DMS53 treated with DMSO at 0.1 percent for 48 hours (cell line): ENCODE results near the gene BPIFA2.
"Not testable (repeated sequence)": the region's sequence is repeated elsewhere in the genome, so short reads cannot be mapped to it uniquely, and the experiment has no call there.

Experiments used
- DNase-seq: peaks from one replicate; lab custom pipeline; 2025; ENCODE audit not compliant: unreplicated experiment; lab: John Stamatoyannopoulos, UW

BPIFA2 gene

DNA sequence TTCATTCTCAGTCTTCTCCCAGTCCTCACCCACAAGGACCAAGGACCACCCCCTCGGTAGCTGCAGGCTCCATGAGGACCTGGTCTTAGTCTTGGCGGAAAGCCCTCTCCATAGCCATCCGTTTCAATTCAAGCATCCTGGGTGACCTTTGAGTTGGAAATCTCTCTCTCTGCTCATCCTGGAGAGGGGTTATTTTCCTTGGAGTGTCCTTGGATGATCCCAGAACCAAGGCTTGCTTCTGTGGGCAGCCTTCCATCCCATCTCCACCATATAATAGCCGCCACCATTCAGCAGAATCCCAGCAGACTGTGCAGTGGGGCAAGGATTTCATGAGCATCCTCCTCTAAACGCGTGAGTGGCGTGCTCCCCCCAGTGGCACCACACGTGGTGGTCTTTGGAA is at the start of gene BPIFA2:
TSS of gene BPIFA2 (plus strand) at position 301 of the 400 bp plus-strand sequence. CDS start 987 bp downstream, outside the sequence.
- no peak for DNase-seq

GRCh38 chr20:33119725-33120720 is 47.9 kb upstream of the BPIFA2 start:
- DNase-seq = no peak

GRCh38 chr20:33120934-33121333 is 47.0 kb upstream of the BPIFA2 start:
- no peak for DNase-seq

DNA sequence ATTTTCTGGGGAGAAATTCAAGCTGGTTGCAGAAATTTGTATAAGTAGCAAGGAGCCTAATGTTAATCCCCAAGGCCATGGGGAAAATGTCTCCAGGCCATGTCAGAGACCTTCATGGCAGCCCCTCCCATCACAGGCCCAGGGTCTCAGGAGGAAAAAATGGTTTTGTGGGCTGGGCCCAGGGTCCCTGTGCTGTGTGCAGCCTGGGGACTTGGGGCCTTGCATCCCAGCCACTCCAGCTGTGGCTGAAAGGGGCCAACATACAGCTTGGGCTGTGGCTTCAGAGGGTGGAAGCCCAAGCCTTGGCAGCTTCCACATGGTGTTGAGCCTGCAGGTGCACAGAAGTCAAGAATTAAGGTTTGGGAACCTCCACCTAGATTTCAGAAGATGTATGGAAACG is 45.7 kb upstream of the BPIFA2 start:
- DNase-seq = not testable (repeated sequence)

- no peak for DNase-seq
These were observed 43.7 kb upstream of the BPIFA2 start for GRCh38 chr20:33124261-33124660.

DNA sequence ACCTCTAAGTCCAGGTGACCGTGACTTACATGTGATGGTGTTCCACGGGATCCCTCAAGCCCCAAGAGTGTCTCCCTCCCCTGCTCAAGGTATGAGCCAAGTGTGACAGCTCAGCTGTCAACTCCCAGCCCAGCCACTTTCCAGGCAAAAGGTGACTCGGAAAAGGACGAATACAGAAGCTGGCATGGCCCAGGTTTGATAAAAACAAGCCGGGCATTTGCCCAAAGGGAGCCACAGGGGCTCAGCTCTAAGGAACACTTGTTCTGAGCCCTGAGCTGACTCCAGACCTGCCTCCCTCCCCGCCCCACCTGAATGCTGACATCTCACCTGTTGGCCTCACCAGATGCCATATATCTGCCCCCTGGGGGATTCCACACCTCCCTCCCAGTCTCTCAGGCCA is 43.0 kb upstream of the BPIFA2 start:
- no peak for DNase-seq

- no peak for DNase-seq
These were observed 42.0 kb upstream of the BPIFA2 start for GRCh38 chr20:33125983-33126382.

DNA sequence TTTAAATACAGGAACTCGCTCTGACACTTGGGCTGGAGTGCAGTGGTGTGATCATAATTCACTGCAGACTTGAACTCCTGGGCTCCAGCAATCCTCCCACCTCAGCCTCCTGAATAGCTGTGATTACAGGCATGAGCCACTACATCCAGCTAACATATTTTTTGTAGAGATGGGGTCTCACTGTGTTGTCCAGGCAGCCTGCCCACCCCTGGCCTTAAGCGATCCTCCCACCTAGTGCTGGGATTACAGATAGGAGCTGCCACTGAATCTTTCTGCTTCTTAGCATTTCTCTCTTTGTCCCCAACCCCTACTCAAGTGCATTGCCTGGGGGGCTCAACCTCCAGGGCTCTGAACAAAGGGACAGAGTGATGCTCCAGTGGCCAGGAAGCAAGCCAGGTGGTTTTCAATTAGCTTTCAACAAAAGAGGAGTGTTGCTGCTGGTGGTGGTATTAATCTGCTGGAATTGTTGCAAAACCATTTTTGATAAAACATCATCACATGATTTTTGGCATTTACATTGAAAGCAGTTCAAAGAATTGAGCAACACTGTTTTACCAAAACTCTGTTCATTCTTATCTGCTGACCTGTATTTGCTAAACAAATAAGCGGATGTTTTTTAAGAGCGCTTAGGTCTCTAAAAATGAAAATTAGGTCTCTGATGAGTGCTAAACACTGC is 40.4 kb upstream of the BPIFA2 start:
- no peak for DNase-seq

GRCh38 chr20:33130568-33131061 is 37.3 kb upstream of the BPIFA2 start:
- no peak for DNase-seq

- DNase-seq = no peak
These were observed 35.9 kb upstream of the BPIFA2 start for GRCh38 chr20:33131949-33132473.

- DNase-seq = no peak
These were observed 35.2 kb upstream of the BPIFA2 start for GRCh38 chr20:33132513-33133372.

DNA sequence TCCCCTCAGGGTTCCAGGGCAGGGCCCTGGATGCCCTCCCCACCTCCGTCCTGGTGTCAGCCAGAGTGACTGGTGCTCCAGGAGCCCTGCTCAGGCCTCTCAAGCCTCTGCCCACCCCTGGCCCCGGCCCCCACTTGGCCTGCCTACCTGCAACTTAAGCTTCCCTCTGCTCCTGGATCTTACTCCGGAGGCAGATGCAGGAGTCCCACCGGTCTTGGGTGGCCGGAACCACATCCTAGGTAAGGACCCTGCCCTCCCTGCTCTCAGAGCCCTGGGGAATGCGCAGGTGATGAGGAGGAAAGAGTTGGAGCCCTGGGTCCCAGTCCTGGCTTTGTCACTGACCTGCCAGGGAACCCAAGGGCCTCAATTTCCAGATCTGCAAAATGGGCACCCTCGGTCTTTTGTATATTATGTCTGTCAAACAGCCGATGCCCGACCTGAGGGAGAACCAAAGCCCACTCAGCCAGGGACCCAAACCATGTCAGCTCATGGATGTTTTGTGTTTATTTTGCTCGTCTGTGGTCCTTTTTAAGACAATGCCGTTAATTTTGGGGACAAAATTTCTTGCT is 34.5 kb upstream of the BPIFA2 start:
- no peak for DNase-seq

DNA sequence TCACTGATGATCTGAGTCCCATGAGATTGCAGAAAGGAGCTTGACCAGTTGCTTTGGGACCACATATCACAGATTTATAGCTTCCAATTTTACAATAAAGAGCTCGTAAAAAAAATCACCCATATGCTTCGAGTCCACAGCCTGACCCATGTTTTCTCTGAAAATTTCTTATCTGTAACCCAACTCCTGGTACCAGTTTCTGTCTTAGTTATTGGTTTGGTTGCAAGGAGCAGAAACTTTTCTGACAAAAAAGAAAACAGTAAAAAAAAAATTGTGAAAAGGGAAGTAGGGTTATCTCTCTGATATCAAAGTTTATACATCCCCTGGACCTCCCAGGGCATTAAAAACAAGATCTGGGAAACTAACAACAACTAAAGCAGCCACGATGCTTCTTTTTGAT is 30.8 kb upstream of the BPIFA2 start:
- no peak for DNase-seq

DNA sequence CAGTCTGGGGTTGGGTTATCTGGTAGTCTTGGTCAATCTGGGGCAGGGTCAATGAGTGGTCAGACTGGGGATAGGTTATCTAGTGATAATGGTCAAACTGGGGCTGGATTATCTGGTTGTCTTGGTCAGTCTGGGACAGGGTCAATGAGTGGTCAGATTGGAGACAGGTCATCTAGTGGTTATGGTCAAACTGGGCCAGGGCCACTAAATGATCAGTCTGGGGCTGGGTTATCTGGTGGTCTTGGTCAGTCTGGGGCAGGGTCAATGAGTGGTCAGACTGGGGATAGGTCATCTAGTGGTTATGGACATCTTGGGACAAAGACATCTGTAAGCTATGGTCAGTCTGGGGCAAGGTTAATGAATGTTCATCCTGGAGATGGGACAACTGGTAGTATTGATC is 28.5 kb upstream of the BPIFA2 start:
- no peak for DNase-seq

- no peak for DNase-seq
These were observed 22.4 kb upstream of the BPIFA2 start for GRCh38 chr20:33145521-33145920.

DNA sequence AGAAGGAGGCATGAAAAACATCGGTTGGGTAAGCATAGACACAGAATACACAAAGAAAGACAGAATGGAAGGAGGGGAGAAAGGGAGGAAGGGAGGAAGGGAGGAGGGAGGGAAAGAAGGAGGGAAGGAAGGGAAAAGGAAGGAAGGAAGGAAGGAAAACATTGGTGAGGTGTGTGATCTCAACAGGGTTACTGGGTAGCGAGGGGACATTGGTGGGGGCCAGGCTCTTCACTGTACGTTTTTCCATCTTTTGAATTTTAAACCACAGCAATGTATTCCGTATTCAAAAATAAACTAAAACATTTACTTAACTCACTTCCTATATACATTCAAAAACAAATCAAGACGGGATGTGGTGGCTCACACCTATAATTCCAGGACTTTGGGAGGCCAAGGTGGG is 20.7 kb upstream of the BPIFA2 start:
- no peak for DNase-seq

DNA sequence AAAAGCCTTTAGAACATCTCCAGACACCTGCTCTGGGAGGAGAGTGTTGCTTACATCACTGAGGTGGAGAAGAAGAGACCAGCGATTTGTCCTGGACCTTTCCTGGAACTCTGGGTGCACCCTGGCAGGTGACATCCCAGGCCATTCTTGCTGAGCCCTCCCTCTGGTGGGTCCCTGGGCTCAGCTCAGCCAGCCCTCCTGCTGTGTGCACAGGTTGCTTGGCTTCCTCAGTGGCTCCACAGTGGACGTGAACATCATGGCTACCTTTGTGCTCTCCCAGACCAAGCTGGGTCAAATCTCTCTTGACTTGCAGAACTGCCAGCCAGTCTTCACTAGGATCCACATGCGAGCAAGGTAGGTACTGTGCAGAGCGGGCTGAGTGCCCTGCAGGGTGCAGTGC is 19.9 kb upstream of the BPIFA2 start:
- no peak for DNase-seq

GRCh38 chr20:33154252-33154651 is 13.7 kb upstream of the BPIFA2 start:
- no peak for DNase-seq

- DNase-seq = no peak
These were observed 9.1 kb upstream of the BPIFA2 start for GRCh38 chr20:33158637-33159385.

GRCh38 chr20:33159713-33160112 is 8.2 kb upstream of the BPIFA2 start:
- no peak for DNase-seq
